GM18498 (cell line): ENCODE data around the gene RNPC3.
"Not testable (repeated sequence)": the region's sequence is repeated elsewhere in the genome, so short reads cannot be mapped to it uniquely, and the experiment has no call there.

Experiments used
- ATAC-seq: cut with Tn5 transposase; IDR thresholded peaks from one replicate; pipeline ENCODE4 v1.9.1; 2021; ENCODE audit warnings: mild to moderate bottlenecking, moderate library complexity; ENCODE audit not compliant: unreplicated experiment

RNPC3 gene

GRCh38 chr1:103560427-103560826, 34.9 kb downstream of the RNPC3 start:
- no peak for ATAC-seq

- not testable (repeated sequence) for ATAC-seq
Observed at GRCh38 chr1:103561124-103561523, 35.6 kb downstream of the RNPC3 start.

- ATAC-seq: peak; percentile 95
Observed at GRCh38 chr1:103561643-103562395, 36.3 kb downstream of the RNPC3 start.

GRCh38 chr1:103563056-103563455, 37.6 kb downstream of the RNPC3 start:
- ATAC-seq: no peak

- ATAC-seq: no peak
Observed at GRCh38 chr1:103569493-103569892, 44.0 kb downstream of the RNPC3 start.

GRCh38 chr1:103571289-103571688, 45.8 kb downstream of the RNPC3 start, which contains the start of gene AMY2B:
Gene AMY2B (plus strand): TSS chr1:103571589. CDS start chr1:103571603, 14 bp downstream.
- ATAC-seq: not testable (repeated sequence)

GRCh38 chr1:103576065-103576464, 50.6 kb downstream of the RNPC3 start:
- peak; percentile 65 for ATAC-seq

- not testable (repeated sequence) for ATAC-seq
Observed at GRCh38 chr1:103576784-103577183, 51.3 kb downstream of the RNPC3 start.

GRCh38 chr1:103582464-103582863, 57.0 kb downstream of the RNPC3 start:
- ATAC-seq: no peak

GRCh38 chr1:103583887-103584286, 58.4 kb downstream of the RNPC3 start:
- no peak for ATAC-seq

- ATAC-seq: no peak
Observed at GRCh38 chr1:103584537-103584936, 59.0 kb downstream of the RNPC3 start.

GRCh38 chr1:103602740-103603139, 77.2 kb downstream of the RNPC3 start:
- ATAC-seq: not testable (repeated sequence)
